Endothelial cell of umbilical vein (primary cell): Measurements from ENCODE around the gene NUMBL.

ENCODE experiments used
- CTCF ChIP-seq, 2 donors: IDR thresholded peaks; 1 replicate in 1 of 2; 2 replicates in 1 of 2; pipeline ENCODE4 v1.5.1; 2011; ENCODE audit warnings: low read length in 2 of 2, mild to moderate bottlenecking in 2 of 2, moderate library complexity in 2 of 2, control low read depth in 1 of 2, inconsistent platforms in 1 of 2, low read depth in 1 of 2; ENCODE audit not compliant: insufficient read depth in 1 of 2; ENCODE audit errors: extremely low read depth in 1 of 2
- EZH2 ChIP-seq: IDR thresholded peaks from 2 replicates; pipeline ENCODE4 v1.6.1; 2012; ENCODE audit warnings: borderline replicate concordance, low read depth, mild to moderate bottlenecking, moderate library complexity, low read length, inconsistent platforms; ENCODE audit not compliant: severe bottlenecking
- GATA2 ChIP-seq: IDR thresholded peaks from 2 replicates; pipeline ENCODE4 v1.7.0; 2011; ENCODE audit warnings: low read depth, mild to moderate bottlenecking, moderate library complexity, mixed read lengths, low read length; ENCODE audit not compliant: insufficient read length, insufficient read depth
- JUN ChIP-seq: IDR thresholded peaks from 2 replicates; pipeline ENCODE4 v1.6.1; 2011; ENCODE audit warnings: borderline replicate concordance, low read depth; ENCODE audit not compliant: insufficient read length, insufficient read depth
- MAX ChIP-seq: IDR thresholded peaks from 2 replicates; pipeline ENCODE4 v1.6.1; 2011; ENCODE audit not compliant: insufficient read depth, insufficient read length
- MYC ChIP-seq: IDR thresholded peaks from one replicate; pipeline ENCODE4 v1.6.1; 2011; ENCODE audit warnings: mild to moderate bottlenecking, low read depth, low read length
- POLR2A ChIP-seq: IDR thresholded peaks from 2 replicates; pipeline ENCODE4 v1.6.1; 2012; ENCODE audit warnings: low read depth, mild to moderate bottlenecking, control low read depth, low read length
- POLR2AphosphoS5 ChIP-seq: IDR thresholded peaks from 2 replicates; pipeline ENCODE4 v1.6.1; 2012; ENCODE audit warnings: low read depth, mild to moderate bottlenecking, control low read depth, low read length, moderate library complexity; ENCODE audit not compliant: insufficient read depth

- no peak for TF ChIP-seq MYC
- no peak for TF ChIP-seq CTCF (IDR thresholded peaks at IDR 0.05; ENCODE audit: extremely low read depth in 1 of 2, insufficient read depth in 1 of 2, low read depth in 1 of 2, low read length in 2 of 2)
- no peak for TF ChIP-seq GATA2
- TF ChIP-seq JUN: no peak
- TF ChIP-seq POLR2A: no peak
- TF ChIP-seq POLR2AphosphoS5: no peak
- no peak for TF ChIP-seq EZH2
- TF ChIP-seq MAX: no peak
Measured at GRCh38 chr19:40733149-40733548, 42.7 kb upstream of the NUMBL start.
